ENCODE results near the gene CHMP1A.

GRCh38 chr16:89637379-89637778 lies 20.1 kb downstream of the CHMP1A start:
- TF ChIP-seq CTCF (IDR thresholded peaks at IDR 0.05 in 2 of 3, conservative IDR thresholded peaks at IDR 0.05 in 1 of 3; ENCODE audit: borderline replicate concordance in 1 of 3, insufficient read depth in 1 of 3, low read depth in 2 of 3, low read length in 2 of 3) (no peak), SP1 (IDR thresholded peaks at IDR 0.05; ENCODE audit: low read depth) (no peak), ZBTB33 (IDR thresholded peaks at IDR 0.05; ENCODE audit: extremely low read depth, insufficient replicate concordance, low read length) (no peak), REST (IDR thresholded peaks at IDR 0.05; ENCODE audit: low read depth) (no peak), POLR2A (IDR thresholded peaks at IDR 0.05; ENCODE audit: borderline replicate concordance, extremely low read depth, insufficient read depth, insufficient read length) (no peak), EZH2phosphoT487 (IDR thresholded peaks at IDR 0.05; ENCODE audit: borderline replicate concordance) (no peak), SRF (IDR thresholded peaks at IDR 0.05; ENCODE audit: low read depth) (no peak)

Data from HCT116 (cell line).